SH-SY5Y (cell line): Measurements from ENCODE around the gene ADAMTS1.

ENCODE experiments used
- GATA2 ChIP-seq: IDR thresholded peaks from 2 replicates; pipeline ENCODE4 v1.6.1; 2011; ENCODE audit warnings: mild to moderate bottlenecking, low read depth, low read length
- GATA3 ChIP-seq: IDR thresholded peaks from 2 replicates; pipeline ENCODE4 v1.6.1; 2011; ENCODE audit warnings: low read depth, mild to moderate bottlenecking, low read length, moderate library complexity

DNA sequence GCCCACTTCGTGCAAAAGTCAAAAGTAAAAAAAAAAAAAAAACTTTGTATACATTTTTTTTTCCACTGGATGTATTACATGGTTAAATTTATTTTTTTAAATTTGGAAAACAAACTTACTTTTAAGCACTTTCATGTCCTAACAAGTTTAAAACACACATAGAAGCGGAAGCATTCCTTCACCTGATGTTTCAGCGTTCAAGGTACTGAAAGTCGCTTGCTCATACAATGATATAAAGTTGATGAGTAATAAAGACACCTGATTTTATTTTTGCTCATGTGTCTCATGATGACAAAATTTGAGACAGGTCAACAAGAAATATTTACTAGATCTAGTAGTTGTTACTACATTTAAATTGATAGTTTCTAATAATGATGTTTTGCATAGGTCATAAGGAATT is 35.5 kb downstream of the ADAMTS1 start:
- no peak for TF ChIP-seq GATA2
- no peak for TF ChIP-seq GATA3
